ENCODE results near the gene SOBP. TPM values are rescaled to one million over a fixed set of nuclear protein-coding genes. Genes with fewer than 3 reads are reported as not detected.
"Not testable (repeated sequence)": the region's sequence is repeated elsewhere in the genome, so short reads cannot be mapped to it uniquely, and the experiment has no call there.

SOBP gene
- total RNA-seq, 1 experiment from 2014 or later: 2.9 TPM

GRCh38 chr6:107553121-107553520 is 63.2 kb downstream of the SOBP start:
- DNase-seq (ENCODE audit: low spot score): not testable (repeated sequence)

- no peak for DNase-seq (ENCODE audit: low spot score)
Measured at GRCh38 chr6:107554326-107554725, 64.4 kb downstream of the SOBP start.

GRCh38 chr6:107554918-107555317 is 65.0 kb downstream of the SOBP start:
- DNase-seq (ENCODE audit: low spot score): no peak

- no peak for DNase-seq (ENCODE audit: low spot score)
Measured at GRCh38 chr6:107555449-107555848, 65.5 kb downstream of the SOBP start.

- DNase-seq (ENCODE audit: low spot score): no peak
Measured at GRCh38 chr6:107556082-107556481, 66.2 kb downstream of the SOBP start.

- no peak for DNase-seq (ENCODE audit: low spot score)
Measured at GRCh38 chr6:107557698-107558097, 67.8 kb downstream of the SOBP start.

- DNase-seq (ENCODE audit: low spot score): no peak
Measured at GRCh38 chr6:107560657-107561056, 70.7 kb downstream of the SOBP start.

GRCh38 chr6:107561306-107561705 is 71.4 kb downstream of the SOBP start:
- DNase-seq (ENCODE audit: low spot score): no peak

- no peak for DNase-seq (ENCODE audit: low spot score)
Measured at GRCh38 chr6:107563694-107564588, 74.0 kb downstream of the SOBP start.

GRCh38 chr6:107564589-107564951 is 74.7 kb downstream of the SOBP start:
- no peak for DNase-seq (ENCODE audit: low spot score)

- no peak for DNase-seq (ENCODE audit: low spot score)
Measured at GRCh38 chr6:107565165-107565723, 75.3 kb downstream of the SOBP start.

GRCh38 chr6:107567643-107568042 is 77.7 kb downstream of the SOBP start:
- DNase-seq (ENCODE audit: low spot score): no peak

- DNase-seq (ENCODE audit: low spot score): no peak
Measured at GRCh38 chr6:107569473-107569872, 79.6 kb downstream of the SOBP start.

- DNase-seq (ENCODE audit: low spot score): no peak
Measured at GRCh38 chr6:107571354-107571753, 81.4 kb downstream of the SOBP start.

- no peak for DNase-seq (ENCODE audit: low spot score)
Measured at GRCh38 chr6:107572886-107573285, 83.0 kb downstream of the SOBP start.

GRCh38 chr6:107574856-107575255 is 84.9 kb downstream of the SOBP start:
- DNase-seq (ENCODE audit: low spot score): no peak

GRCh38 chr6:107576852-107577251 is 86.9 kb downstream of the SOBP start:
- DNase-seq (ENCODE audit: low spot score): no peak

GRCh38 chr6:107578642-107579341 is 88.9 kb downstream of the SOBP start:
- no peak for DNase-seq (ENCODE audit: low spot score)

GRCh38 chr6:107579456-107580056 is 89.6 kb downstream of the SOBP start:
- DNase-seq (ENCODE audit: low spot score): no peak

- DNase-seq (ENCODE audit: low spot score): no peak
Measured at GRCh38 chr6:107582086-107582485, 92.2 kb downstream of the SOBP start.

GRCh38 chr6:107584726-107585125 is 94.8 kb downstream of the SOBP start:
- DNase-seq (ENCODE audit: low spot score): no peak

- DNase-seq (ENCODE audit: low spot score): no peak
Measured at GRCh38 chr6:107585815-107586435, 96.0 kb downstream of the SOBP start.

Data from H4 (cell line).